Vagina (tissue), 2 donors: ENCODE results near the gene IQSEC1. TPM values are rescaled to one million over a fixed set of nuclear protein-coding genes. Genes with fewer than 3 reads are reported as not detected.
A peak's percentile ranks its signal among the peaks of the same experiment; 100 is the strongest.

Source experiments
- DNase-seq, 2 donors: peaks; one replicate each; pipeline ENCODE4 v3.0.0-alpha.2; 2017; ENCODE audit errors: extremely low spot score in 2 of 2
- H3K27ac ChIP-seq: fragments of 200-600 bp; sonication (generic); one replicate; pipeline ENCODE4 v1.5.1; 2019
- H3K27me3 ChIP-seq: fragments of 200-600 bp; sonication (generic); one replicate; pipeline ENCODE4 v1.5.1; 2019
- H3K36me3 ChIP-seq, 2 donors: fragments of 200-600 bp; sonication (generic); one replicate each; pipeline ENCODE4 v1.5.1; 2017 to 2019
- H3K4me1 ChIP-seq: fragments of 200-600 bp; sonication (generic); one replicate; pipeline ENCODE4 v1.5.1; 2019
- H3K4me3 ChIP-seq, 2 donors: fragments of 200-600 bp; sonication (generic); 1 replicate in 1 of 2; 2 replicates in 1 of 2; pipeline ENCODE4 v1.5.1; 2016 to 2019
- H3K9me3 ChIP-seq: fragments of 200-600 bp; sonication (generic); one replicate; pipeline ENCODE4 v1.5.1; 2019
- POLR2A ChIP-seq, 2 donors: fragments of 450-650 bp; IDR thresholded peaks; one replicate each; pipeline ENCODE4 v1.6.1; 2017; ENCODE audit warnings: antibody characterized with exemption in 2 of 2, mild to moderate bottlenecking in 2 of 2, moderate library complexity in 2 of 2
- POLR2AphosphoS5 ChIP-seq, 2 donors: sonication (generic); formaldehyde crosslinking; IDR thresholded peaks; one replicate each; pipeline ENCODE4 v1.9.0; 2017; ENCODE audit warnings: antibody characterized with exemption in 2 of 2, mild to moderate bottlenecking in 2 of 2, low read depth in 1 of 2; ENCODE audit not compliant: insufficient read depth in 1 of 2
- intact Hi-C: fragments of 100-400 bp; cut with DNase I; formaldehyde crosslinking; loops from one replicate; pipeline ENCODE4 v1.15.1; 2023
- total RNA-seq: library from RNA; depleted of rRNA; stranded (reverse); fragments of >200 nt; gene quantifications from one replicate; pipeline ENCODE4 v1.2.3, GENCODE V29; 2016
- TF ChIP-seq, protein P1 (sequence below), 3 experiments: fragments of 450-650 bp in 2 of 3; fragments of 200-600 bp in 1 of 3; sonication (generic) in 1 of 3; IDR thresholded peaks; one replicate each; pipeline ENCODE4 v1.5.1; 2017 to 2019; ENCODE audit warnings: antibody characterized with exemption in 3 of 3, mild to moderate bottlenecking in 2 of 3, moderate library complexity in 2 of 3

Gene IQSEC1
- total RNA-seq, 1 donor from 2014 or later: 34.9 TPM

DNA sequence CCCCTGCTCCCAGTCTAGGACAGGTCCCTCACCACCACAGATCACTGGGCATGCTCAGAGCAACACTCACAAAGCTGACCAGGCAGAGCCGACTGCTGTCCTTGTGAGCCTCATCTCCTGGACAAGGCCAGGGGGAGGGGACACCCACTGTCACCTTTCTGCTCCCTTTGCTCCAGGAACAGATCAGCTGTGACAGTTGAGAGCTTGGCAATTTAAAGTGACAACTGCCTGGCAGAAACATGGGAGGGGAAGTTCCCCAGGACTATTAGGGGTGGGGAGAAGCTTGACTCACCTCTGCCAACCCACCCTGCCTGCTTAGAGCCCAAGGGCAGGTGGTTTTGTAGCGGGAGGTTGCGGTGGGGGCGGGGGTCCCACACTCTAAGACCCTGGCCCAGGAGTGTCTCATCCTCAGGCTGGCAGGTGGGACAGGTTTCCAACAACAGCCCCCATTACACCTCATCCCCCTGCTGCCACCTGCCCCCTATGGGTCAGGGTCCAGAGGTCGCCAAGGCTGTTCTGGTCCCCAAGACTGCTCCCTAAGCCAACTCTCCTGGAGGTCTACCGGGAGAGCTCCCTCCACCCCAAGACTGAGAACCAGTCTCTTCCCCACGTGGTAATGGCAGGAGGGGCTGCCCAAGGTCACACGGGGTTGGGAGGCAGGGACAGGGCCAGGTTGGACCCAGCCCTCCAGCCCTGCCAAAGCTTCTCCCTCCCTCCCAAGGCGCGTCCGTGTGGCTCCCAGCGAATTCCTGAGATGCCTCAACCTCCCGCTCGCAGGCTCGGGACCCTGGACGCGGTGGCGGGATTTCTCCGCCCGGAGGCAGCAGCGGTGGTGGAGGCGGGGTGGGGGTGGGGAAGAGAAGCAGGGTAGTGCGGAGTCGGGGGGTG is 80.4 kb downstream of the IQSEC1 start:
- TF ChIP-seq, protein P1, sequence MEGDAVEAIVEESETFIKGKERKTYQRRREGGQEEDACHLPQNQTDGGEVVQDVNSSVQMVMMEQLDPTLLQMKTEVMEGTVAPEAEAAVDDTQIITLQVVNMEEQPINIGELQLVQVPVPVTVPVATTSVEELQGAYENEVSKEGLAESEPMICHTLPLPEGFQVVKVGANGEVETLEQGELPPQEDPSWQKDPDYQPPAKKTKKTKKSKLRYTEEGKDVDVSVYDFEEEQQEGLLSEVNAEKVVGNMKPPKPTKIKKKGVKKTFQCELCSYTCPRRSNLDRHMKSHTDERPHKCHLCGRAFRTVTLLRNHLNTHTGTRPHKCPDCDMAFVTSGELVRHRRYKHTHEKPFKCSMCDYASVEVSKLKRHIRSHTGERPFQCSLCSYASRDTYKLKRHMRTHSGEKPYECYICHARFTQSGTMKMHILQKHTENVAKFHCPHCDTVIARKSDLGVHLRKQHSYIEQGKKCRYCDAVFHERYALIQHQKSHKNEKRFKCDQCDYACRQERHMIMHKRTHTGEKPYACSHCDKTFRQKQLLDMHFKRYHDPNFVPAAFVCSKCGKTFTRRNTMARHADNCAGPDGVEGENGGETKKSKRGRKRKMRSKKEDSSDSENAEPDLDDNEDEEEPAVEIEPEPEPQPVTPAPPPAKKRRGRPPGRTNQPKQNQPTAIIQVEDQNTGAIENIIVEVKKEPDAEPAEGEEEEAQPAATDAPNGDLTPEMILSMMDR (IDR thresholded peaks at IDR 0.05): no peak
- no peak for TF ChIP-seq POLR2AphosphoS5 (IDR thresholded peaks at IDR 0.05; ENCODE audit: insufficient read depth in 1 of 2, low read depth in 1 of 2)
- TF ChIP-seq POLR2A (IDR thresholded peaks at IDR 0.05): no peak
- Histone ChIP-seq H3K9me3 (no peaks in the 10 kb centered on the region), H3K27me3 (no peaks in the 10 kb centered on the region), H3K36me3 (no peaks in the 10 kb centered on the region), H3K4me1 (peaks cover 21% of the 10 kb centered on the region), H3K4me3 (peak overlapping the region; percentile 71 to 88), H3K27ac (peak overlapping the region; percentile 78)
- intact Hi-C loops: loop anchor here (1.0 kb wide), 1 partner anchor 97 kb away; no protein-coding TSS in a partner anchor
- no peak for DNase-seq

DNA sequence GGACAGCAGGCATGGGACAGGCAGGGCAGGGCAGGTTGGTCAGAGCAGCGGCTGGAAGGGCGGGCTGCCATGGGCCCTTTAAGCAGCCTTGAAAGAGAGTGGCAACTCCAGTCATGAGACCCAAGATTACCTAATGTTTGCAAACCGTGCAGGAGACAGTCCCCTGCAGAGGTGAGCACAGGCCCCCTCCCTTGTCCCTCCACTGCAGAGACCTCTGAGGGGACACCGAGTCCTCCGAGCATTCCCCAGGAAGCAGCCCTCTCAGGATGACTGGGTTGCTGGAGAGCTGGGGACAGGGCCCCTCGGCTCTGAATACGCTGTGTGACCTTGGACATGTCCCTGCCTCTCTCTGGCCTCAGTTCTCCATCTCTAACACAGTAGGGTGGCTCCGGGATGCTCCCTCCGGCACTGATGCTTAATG is 81.4 kb downstream of the IQSEC1 start:
- no peak for TF ChIP-seq POLR2A (IDR thresholded peaks at IDR 0.05)
- TF ChIP-seq POLR2AphosphoS5 (IDR thresholded peaks at IDR 0.05; ENCODE audit: insufficient read depth in 1 of 2, low read depth in 1 of 2): no peak
- TF ChIP-seq, protein P1 (IDR thresholded peaks at IDR 0.05): no peak
- intact Hi-C loops: no loop called here
- Histone ChIP-seq H3K4me3 (no peak overlapping the region), H3K27me3 (no peaks in the 10 kb centered on the region), H3K36me3 (no peaks in the 10 kb centered on the region), H3K4me1 (peaks cover 27% of the 10 kb centered on the region), H3K9me3 (no peaks in the 10 kb centered on the region), H3K27ac (no peak overlapping the region)
- DNase-seq: no peak

DNA sequence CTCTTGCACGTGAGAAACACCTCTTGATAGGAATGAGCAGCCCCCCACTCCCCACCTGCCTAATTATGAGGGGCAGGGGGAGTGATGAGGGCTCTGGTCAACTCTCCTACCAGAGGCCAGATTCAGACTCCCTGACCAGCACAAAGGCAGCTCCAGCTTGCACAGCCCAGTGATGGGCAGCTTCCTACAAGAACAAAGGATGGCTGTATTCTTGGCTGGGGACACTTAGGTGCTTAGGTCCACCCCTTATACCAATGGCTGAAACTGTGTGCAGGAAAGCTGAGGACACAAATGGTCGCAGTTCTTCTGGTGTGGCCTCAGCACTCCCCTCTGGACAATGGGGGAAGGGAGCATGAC is 81.8 kb downstream of the IQSEC1 start:
- Histone ChIP-seq H3K4me3 (no peak overlapping the region), H3K36me3 (no peaks in the 10 kb centered on the region), H3K27ac (no peak overlapping the region), H3K27me3 (no peaks in the 10 kb centered on the region), H3K4me1 (peaks cover 28% of the 10 kb centered on the region), H3K9me3 (no peaks in the 10 kb centered on the region)
- no peak for TF ChIP-seq POLR2AphosphoS5 (IDR thresholded peaks at IDR 0.05; ENCODE audit: insufficient read depth in 1 of 2, low read depth in 1 of 2)
- TF ChIP-seq POLR2A (IDR thresholded peaks at IDR 0.05): no peak
- TF ChIP-seq, protein P1 (IDR thresholded peaks at IDR 0.05): no peak
- intact Hi-C loops: no loop called here
- no peak for DNase-seq

DNA sequence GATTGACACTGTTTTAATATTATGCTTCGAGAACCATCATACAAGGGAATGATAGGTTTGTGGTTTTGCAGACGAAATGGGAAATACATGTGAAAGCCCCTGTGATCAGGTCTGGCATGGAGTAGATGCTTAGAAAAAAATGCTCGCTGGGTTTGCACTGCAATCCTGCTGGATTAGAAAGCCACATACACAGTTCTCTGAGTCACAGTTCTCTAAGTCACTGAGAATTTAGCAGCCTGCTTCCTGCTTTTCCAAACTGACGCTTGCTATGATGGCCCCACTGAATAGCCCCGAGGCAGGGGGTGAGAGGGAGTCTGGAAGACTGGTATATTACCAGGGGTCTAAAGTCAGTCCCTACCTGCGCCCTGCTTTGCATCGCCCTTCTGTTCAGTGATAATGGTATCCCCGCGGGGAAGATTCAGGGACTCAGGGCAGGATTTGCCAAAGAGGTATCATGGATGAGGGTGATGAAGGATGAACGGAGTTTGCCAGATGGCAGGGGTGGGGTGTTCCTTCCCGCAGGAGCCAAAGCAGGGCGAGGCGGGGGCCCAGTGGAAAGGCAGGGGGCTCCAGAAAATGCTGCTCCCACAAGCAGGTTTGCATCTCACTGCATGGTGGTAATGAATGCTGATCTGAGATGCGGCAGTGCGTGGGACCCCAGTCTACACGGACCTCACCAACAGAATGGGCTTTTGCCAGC is 82.3 kb downstream of the IQSEC1 start:
- TF ChIP-seq POLR2A (IDR thresholded peaks at IDR 0.05): no peak
- TF ChIP-seq POLR2AphosphoS5 (IDR thresholded peaks at IDR 0.05; ENCODE audit: insufficient read depth in 1 of 2, low read depth in 1 of 2): no peak
- TF ChIP-seq, protein P1 (IDR thresholded peaks at IDR 0.05): no peak
- no peaks in the 10 kb centered on the region for H3K27me3 ChIP-seq
- no peak for DNase-seq
- intact Hi-C loops: no loop called here
- no peaks in the 10 kb centered on the region for H3K9me3 ChIP-seq
- no peak overlapping the region for H3K27ac ChIP-seq
- no peak overlapping the region for H3K4me3 ChIP-seq
- peaks cover 28% of the 10 kb centered on the region for H3K4me1 ChIP-seq
- no peaks in the 10 kb centered on the region for H3K36me3 ChIP-seq
